PC-3 (cell line): ENCODE results near the gene STXBP4. TPM values are rescaled to one million over a fixed set of nuclear protein-coding genes. Genes with fewer than 3 reads are reported as not detected.

Experiments
- ATAC-seq: fragments of 200-7000 bp; cut with Tn5 transposase; 2 replicates; pipeline ENCODE4 v1.9.1; 2020; ENCODE audit warnings: mild to moderate bottlenecking, moderate library complexity
- BruUV-seq: library from RNA; stranded (reverse); fragments of 400-500 nt; replicated peaks from 2 replicates; lab custom pipeline; 2021; lab: Mats Ljungman, UMichigan
- CTCF ChIA-PET: fragments of 300-600 bp; sonication (Branson Sonifier 250); formaldehyde crosslinking; loops from one replicate; lab custom pipeline; 2022; ENCODE audit warnings: antibody characterized with exemption; lab: Charles Lee
- POLR2A ChIA-PET: fragments of 300-600 bp; sonication (Branson Sonifier 250); formaldehyde crosslinking; loops from one replicate; lab custom pipeline; 2022; ENCODE audit warnings: antibody characterized with exemption; ENCODE audit not compliant: unreplicated experiment; lab: Charles Lee
- DNase-seq: peaks from one replicate; pipeline ENCODE4 v3.0.0-alpha.2; 2015
- H2AFZ ChIP-seq: fragments of 300-600 bp; sonication (generic); 2 replicates; pipeline ENCODE4 v1.6.0; 2016; ENCODE audit warnings: antibody characterized with exemption, low read length
- H3F3A ChIP-seq: fragments of 300-600 bp; sonication (generic); one replicate; pipeline ENCODE4 v1.6.0; 2017; ENCODE audit warnings: antibody characterized with exemption, low read length, control low read depth, mild to moderate bottlenecking; ENCODE audit not compliant: unreplicated experiment
- H3K27ac ChIP-seq: fragments of 300-600 bp; sonication (generic); 2 replicates; pipeline ENCODE4 v1.5.1; 2016; ENCODE audit warnings: mild to moderate bottlenecking, low read length
- H3K27me3 ChIP-seq: fragments of 300-600 bp; sonication (generic); 2 replicates; pipeline ENCODE4 v1.6.1; 2016; ENCODE audit warnings: low read length, mixed read lengths
- H3K36me3 ChIP-seq: fragments of 300-600 bp; sonication (generic); 2 replicates; pipeline ENCODE4 v1.6.1; 2016; ENCODE audit warnings: low read depth, mixed run types, low read length, mixed read lengths
- H3K4me1 ChIP-seq: fragments of 300-600 bp; sonication (generic); 2 replicates; pipeline ENCODE4 v1.5.1; 2016; ENCODE audit warnings: low read length; ENCODE audit not compliant: insufficient read depth
- H3K4me2 ChIP-seq: fragments of 300-600 bp; sonication (generic); 2 replicates; pipeline ENCODE4 v1.6.0; 2016; ENCODE audit warnings: low read length
- H3K4me3 ChIP-seq: fragments of 300-600 bp; sonication (generic); 2 replicates; pipeline ENCODE4 v1.5.1; 2016; ENCODE audit warnings: mild to moderate bottlenecking, low read length, mixed read lengths
- H3K79me2 ChIP-seq: fragments of 300-600 bp; sonication (generic); 2 replicates; pipeline ENCODE4 v1.6.1; 2017; ENCODE audit warnings: low read length, mixed read lengths
- H3K9ac ChIP-seq: fragments of 300-600 bp; sonication (generic); 2 replicates; pipeline ENCODE4 v1.6.0; 2016; ENCODE audit warnings: mild to moderate bottlenecking, low read length
- H3K9me2 ChIP-seq: fragments of 300-600 bp; sonication (generic); replicated peaks from 2 replicates; pipeline ENCODE4 v1.6.1; 2016; ENCODE audit warnings: mixed run types, low read length, mixed read lengths
- H3K9me3 ChIP-seq: fragments of 300-600 bp; sonication (generic); 2 replicates; pipeline ENCODE4 v1.6.1; 2016; ENCODE audit warnings: low read length, mixed read lengths
- H4K20me1 ChIP-seq: fragments of 300-600 bp; sonication (generic); 2 replicates; pipeline ENCODE4 v1.6.1; 2016; ENCODE audit warnings: low read length, mixed read lengths
- CTCF ChIP-seq: fragments of 300-600 bp; sonication (generic); conservative IDR thresholded peaks from 2 replicates; pipeline ENCODE4 v1.5.1; 2017; ENCODE audit warnings: antibody characterized with exemption, low read depth, mild to moderate bottlenecking, low read length
- EZH2 ChIP-seq: fragments of 300-600 bp; sonication (generic); IDR thresholded peaks from one replicate; pipeline ENCODE4 v1.6.1; 2017; ENCODE audit warnings: antibody characterized with exemption, mild to moderate bottlenecking, low read length; ENCODE audit not compliant: unreplicated experiment
- EZH2phosphoT487 ChIP-seq: fragments of 300-600 bp; sonication (generic); IDR thresholded peaks from 2 replicates; pipeline ENCODE4 v1.6.1; 2018; ENCODE audit warnings: mild to moderate bottlenecking, antibody characterized with exemption, low read length, borderline replicate concordance
- intact Hi-C: fragments of 100-400 bp; cut with micrococcal nuclease; formaldehyde crosslinking; loops from 2 replicates; pipeline ENCODE4 v1.9.0; 2023
- total RNA-seq: library from RNA; depleted of rRNA; stranded (reverse); fragments of >200 nt; gene quantifications from 2 replicates; pipeline ENCODE4 v1.2.3, GENCODE V29; 2014

The STXBP4 gene
- total RNA-seq, 1 experiment from 2014 or later = 6.2 TPM

GRCh38 chr17:55086635-55087058, 118.1 kb downstream of the STXBP4 start:
- ChIA-PET CTCF (no interaction called here), POLR2A (no interaction called here)
- no TSS peak for BruUV-seq
- TF ChIP-seq EZH2phosphoT487 (no peak), CTCF (no peak), EZH2 (no peak)
- no peaks in the 10 kb centered on the region for H4K20me1 ChIP-seq
- no peaks in the 10 kb centered on the region for H3K9me2 ChIP-seq
- H3K36me3 ChIP-seq = no peaks in the 10 kb centered on the region
- no peaks in the 10 kb centered on the region for H3K9me3 ChIP-seq
- no peaks in the 10 kb centered on the region for H3K27me3 ChIP-seq
- H3K9ac ChIP-seq = no peak overlapping the region
- no peak overlapping the region for H2AFZ ChIP-seq
- peak overlapping the region; percentile 4; the same call in 1 of the 2 replicates for H3K4me2 ChIP-seq
- no peaks in the 10 kb centered on the region for H3F3A ChIP-seq
- H3K79me2 ChIP-seq = no peaks in the 10 kb centered on the region
- peak overlapping the region; percentile 48 for H3K27ac ChIP-seq
- H3K4me3 ChIP-seq = no peak overlapping the region
- intact Hi-C loops = loop anchor here (1.0 to 2.0 kb wide), 2 partner anchors 76 to 210 kb away; no protein-coding TSS in a partner anchor
- ATAC-seq = peak; percentile 78
- peak; percentile 91 for DNase-seq
- peaks cover 29% of the 10 kb centered on the region for H3K4me1 ChIP-seq

GRCh38 chr17:55089256-55089655, 120.7 kb downstream of the STXBP4 start:
- Histone ChIP-seq H3K9me2 (no peaks in the 10 kb centered on the region), H3K4me3 (no peak overlapping the region), H3K9ac (no peak overlapping the region), H3K9me3 (no peaks in the 10 kb centered on the region), H3K36me3 (no peaks in the 10 kb centered on the region), H3K27me3 (no peaks in the 10 kb centered on the region), H4K20me1 (no peaks in the 10 kb centered on the region), H2AFZ (no peak overlapping the region), H3K4me2 (no peak overlapping the region), H3K4me1 (peaks cover 29% of the 10 kb centered on the region), H3K79me2 (no peaks in the 10 kb centered on the region), H3K27ac (peak overlapping the region; percentile 65), H3F3A (no peaks in the 10 kb centered on the region)
- intact Hi-C loops = no loop called here
- ChIA-PET CTCF (no interaction called here), POLR2A (no interaction called here)
- no TSS peak for BruUV-seq
- TF ChIP-seq CTCF (no peak), EZH2 (no peak), EZH2phosphoT487 (no peak)
- no peak for DNase-seq
- no peak for ATAC-seq

- H3K4me1 ChIP-seq = peaks cover 29% of the 10 kb centered on the region
- H3K4me3 ChIP-seq = no peak overlapping the region
- H2AFZ ChIP-seq = peak overlapping the region; percentile 27; the same call in 1 of the 2 replicates
- TF ChIP-seq EZH2phosphoT487 (no peak), EZH2 (no peak), CTCF (no peak)
- no peaks in the 10 kb centered on the region for H3K9me2 ChIP-seq
- intact Hi-C loops = loop anchor here (2.0 kb wide), 1 partner anchor 33 kb away; no protein-coding TSS in a partner anchor
- H3K79me2 ChIP-seq = no peaks in the 10 kb centered on the region
- ChIA-PET CTCF (no interaction called here), POLR2A (interaction anchor here (0.6 kb wide), 1 partner anchor 75 kb away, joined by 3 read pairs; no protein-coding TSS in a partner anchor)
- H3K9me3 ChIP-seq = no peaks in the 10 kb centered on the region
- H3K36me3 ChIP-seq = no peaks in the 10 kb centered on the region
- H3K4me2 ChIP-seq = peak overlapping the region; percentile 41
- DNase-seq (peak; percentile 82), ATAC-seq (peak; percentile 86)
- H3F3A ChIP-seq = no peaks in the 10 kb centered on the region
- no peaks in the 10 kb centered on the region for H3K27me3 ChIP-seq
- peak overlapping the region; percentile 65 for H3K27ac ChIP-seq
- H4K20me1 ChIP-seq = no peaks in the 10 kb centered on the region
- no TSS peak for BruUV-seq
- peak overlapping the region; percentile 20 for H3K9ac ChIP-seq
Observed at GRCh38 chr17:55090079-55090492, 121.5 kb downstream of the STXBP4 start.
